HG03108 (cell line): ENCODE data around the gene ANXA6.

ENCODE experiments used
- ATAC-seq: cut with Tn5 transposase; IDR thresholded peaks from one replicate; pipeline ENCODE4 v1.9.1; 2021; ENCODE audit warnings: moderate library complexity; ENCODE audit not compliant: unreplicated experiment

ANXA6 gene

GRCh38 chr5:151130922-151131891 lies 26.4 kb downstream of the ANXA6 start:
- no peak for ATAC-seq

GRCh38 chr5:151130235-151130921 lies 27.2 kb downstream of the ANXA6 start:
- ATAC-seq = no peak

- no peak for ATAC-seq
These were observed 28.8 kb downstream of the ANXA6 start for GRCh38 chr5:151128817-151129216.

GRCh38 chr5:151127926-151128325 lies 29.7 kb downstream of the ANXA6 start:
- no peak for ATAC-seq

- ATAC-seq = peak; percentile 34
These were observed 31.4 kb downstream of the ANXA6 start for GRCh38 chr5:151126199-151126645.

DNA sequence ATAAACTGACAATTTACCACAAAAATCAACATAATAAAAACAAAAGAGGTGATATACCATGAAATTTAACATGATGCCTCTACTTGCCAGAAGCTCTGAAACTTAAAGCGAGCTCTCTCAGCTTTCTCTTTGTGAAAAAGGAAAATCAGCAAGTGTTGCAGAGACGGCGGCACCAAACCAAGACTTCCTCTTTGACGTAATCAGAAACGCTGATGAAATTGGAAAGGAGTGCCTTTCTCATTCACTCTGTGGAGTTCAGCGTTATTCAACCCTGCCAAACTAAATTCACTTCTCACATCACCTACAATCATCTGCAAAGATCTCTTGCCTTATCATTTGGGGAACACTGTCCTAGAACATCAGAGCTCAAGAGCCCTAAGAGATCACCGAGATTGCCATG lies 32.2 kb downstream of the ANXA6 start:
- ATAC-seq = no peak

- ATAC-seq = peak; percentile 79
These were observed 33.5 kb downstream of the ANXA6 start for GRCh38 chr5:151123897-151124751.

GRCh38 chr5:151122828-151123227 lies 34.8 kb downstream of the ANXA6 start:
- no peak for ATAC-seq

DNA sequence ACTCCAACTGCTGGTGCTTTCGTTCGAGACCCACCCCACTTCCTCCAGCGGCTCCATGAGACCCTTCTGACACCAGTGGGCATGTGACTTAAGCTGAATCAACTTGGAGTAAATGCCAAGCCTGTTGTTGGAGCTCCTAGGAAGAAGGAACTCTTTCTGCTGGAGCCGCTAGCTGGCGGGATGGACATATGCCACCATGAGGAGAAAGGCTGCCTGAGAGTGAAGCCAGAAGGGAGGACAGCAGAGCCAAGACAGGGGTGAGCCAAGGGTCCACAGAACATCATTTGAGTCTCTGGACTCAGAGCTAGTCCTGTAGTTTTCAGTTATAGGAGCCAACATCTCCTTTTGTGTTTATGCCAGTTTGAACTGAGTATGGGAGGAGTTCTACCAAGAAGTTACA lies 35.9 kb downstream of the ANXA6 start:
- ATAC-seq = no peak

- ATAC-seq = no peak
These were observed 36.5 kb downstream of the ANXA6 start for GRCh38 chr5:151121095-151121494.

GRCh38 chr5:151118913-151119575 lies 38.5 kb downstream of the ANXA6 start:
- no peak for ATAC-seq

DNA sequence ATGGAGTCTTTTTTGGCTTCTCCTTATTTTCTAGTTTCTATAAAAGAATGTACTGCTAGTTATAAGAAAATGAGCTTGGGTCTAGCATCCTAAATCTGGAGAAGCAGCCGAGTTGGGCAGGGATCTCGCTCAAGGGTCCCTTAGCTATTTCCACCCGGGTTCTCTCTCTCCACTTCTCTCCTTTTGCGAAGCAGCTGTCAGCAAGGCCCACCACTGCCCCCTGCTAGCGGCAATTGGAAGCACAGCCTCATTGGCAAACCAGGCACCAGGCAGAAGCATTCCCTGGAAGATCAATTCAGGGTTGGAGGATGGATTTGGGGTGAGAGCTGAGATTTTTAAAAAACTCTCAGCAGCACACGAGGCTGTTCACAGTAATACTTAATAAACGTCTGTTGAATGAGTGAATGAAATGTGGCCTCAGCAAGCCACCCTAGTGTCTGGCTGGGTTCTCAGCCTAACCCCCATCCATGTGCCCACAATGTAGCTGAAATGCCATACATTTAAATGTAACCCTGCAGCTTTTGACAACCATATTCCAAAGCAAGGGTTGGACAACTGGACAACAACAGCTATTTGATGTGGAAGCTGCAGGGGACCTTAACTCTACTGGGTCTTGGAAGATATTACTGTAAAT lies 42.2 kb downstream of the ANXA6 start:
- peak; percentile 38 for ATAC-seq

DNA sequence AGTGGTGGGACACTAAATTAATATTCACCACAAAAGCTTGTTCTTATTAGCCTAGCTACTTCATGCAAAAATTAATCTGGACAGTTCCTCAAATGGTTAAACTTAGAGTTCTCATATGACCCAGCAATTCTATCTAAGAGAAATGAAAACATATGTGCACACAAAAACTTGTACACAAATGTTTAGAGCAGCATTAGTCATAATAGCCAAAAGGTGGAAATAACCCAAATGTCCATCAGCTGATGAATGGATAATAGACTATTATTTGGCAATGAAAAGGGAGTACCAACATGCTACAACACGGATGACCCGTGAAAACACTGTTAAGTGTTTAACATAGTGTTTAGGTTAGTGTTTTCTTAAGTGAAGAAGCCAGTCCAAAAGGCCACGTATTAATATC lies 43.9 kb downstream of the ANXA6 start:
- ATAC-seq = no peak

DNA sequence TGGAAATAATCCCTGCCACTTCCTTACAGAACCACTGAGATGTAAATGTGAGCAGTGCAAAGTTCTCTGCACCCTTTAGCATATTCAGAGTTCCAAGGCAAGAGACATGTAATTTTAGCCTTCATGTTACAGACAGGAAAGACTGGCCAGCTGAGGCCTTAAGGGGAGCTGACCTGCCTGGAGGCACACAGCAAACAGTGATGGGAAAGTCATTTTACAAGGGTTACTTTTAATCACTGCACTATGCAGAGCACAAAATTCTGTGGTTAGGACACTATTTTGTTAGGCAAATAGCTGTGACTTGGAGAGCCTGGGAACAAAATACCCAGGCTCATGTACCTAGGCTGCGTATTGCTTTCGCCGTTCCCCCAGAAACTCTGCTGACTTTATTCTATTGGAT lies 46.6 kb downstream of the ANXA6 start:
- ATAC-seq = no peak

- ATAC-seq = no peak
These were observed 47.4 kb downstream of the ANXA6 start for GRCh38 chr5:151110122-151110681.

- ATAC-seq = no peak
These were observed 49.0 kb downstream of the ANXA6 start for GRCh38 chr5:151108566-151108965.

GRCh38 chr5:151107738-151108520 lies 49.6 kb downstream of the ANXA6 start:
- ATAC-seq = no peak

DNA sequence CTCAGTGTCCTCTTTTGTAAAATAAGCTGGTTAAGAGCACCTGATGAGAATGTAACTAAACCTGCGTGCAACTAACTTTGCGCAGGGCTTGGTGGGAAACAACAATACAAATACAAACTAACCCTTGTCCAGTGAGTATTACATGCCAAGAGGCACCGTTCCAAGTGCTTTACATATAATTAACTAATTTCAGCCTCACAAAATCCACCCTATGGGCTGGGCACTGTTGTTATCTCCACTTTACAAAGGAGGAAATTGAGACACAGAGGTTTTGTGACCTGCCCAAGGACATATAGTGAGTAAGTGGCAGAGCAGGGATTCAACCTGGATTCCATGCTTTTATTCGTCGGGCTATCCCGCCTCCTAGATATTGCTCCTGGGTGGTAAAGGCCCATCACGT lies 50.5 kb downstream of the ANXA6 start:
- no peak for ATAC-seq

- ATAC-seq = no peak
These were observed 51.1 kb downstream of the ANXA6 start for GRCh38 chr5:151106509-151106908.
